Measurements from ENCODE around the gene NUDT16.
"Not testable (repeated sequence)": the region's sequence is repeated elsewhere in the genome, so short reads cannot be mapped to it uniquely, and the experiment has no call there.

The NUDT16 gene

DNA sequence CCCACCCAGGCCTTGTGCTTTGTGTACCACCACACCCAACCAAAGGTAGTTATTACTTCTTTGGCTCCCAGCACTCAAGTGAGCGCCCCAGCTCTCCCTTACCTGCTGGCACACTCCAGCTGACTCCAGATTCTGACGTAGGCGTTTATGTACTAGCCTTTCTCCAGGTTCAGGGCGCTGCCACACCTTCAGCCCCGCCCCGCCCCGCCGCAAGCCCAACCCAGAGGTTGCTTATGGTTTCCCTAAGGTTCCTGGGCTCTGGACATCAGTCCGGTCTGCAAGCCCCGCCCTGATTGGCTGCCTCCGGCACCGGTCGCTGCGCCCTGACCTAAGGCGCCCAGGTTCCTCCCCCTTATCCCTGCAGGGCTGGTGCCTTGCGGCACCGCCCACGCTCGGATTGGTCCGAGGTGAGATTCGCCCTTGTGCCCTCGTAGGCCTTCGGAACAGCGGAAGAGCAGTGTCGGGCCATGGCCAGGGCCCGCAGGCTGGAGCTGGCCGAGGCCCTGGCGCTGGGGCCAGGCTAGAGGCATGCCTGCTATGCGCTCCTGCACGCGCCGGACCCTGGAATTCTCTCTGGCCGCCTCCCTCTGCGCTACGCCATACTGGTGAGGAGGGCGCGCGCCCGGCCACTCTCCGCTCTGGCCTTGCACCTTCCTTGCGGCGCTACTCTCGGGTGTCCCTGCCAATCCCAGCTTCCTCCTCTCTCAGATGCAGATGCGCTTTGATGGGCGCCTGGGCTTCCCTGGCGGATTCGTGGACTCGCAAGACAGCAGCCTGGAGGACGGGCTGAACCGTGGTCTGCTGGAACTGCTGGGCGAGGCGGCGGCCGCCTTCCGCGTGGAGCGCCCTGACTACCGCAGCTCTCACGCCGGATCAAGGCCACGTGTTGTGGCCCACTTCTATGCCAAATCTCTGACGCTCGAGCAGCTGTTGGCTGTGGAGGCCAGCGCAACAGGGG is 19.8 kb upstream of the NUDT16 start:
- no peak overlapping the region for H3K4me3 ChIP-seq
- no peak for DNase-seq (ENCODE audit: low spot score in 2 of 2)
- no peaks in the 10 kb centered on the region for H3K36me3 ChIP-seq (replicated peaks)
- H3K4me1 ChIP-seq, result no peaks in the 10 kb centered on the region
- H3K27me3 ChIP-seq (ENCODE audit: low read depth), result no peaks in the 10 kb centered on the region
- in situ Hi-C loops (cut with MboI; ENCODE audit: low sequenced_read_pairs), result no loop called here
- no peaks in the 10 kb centered on the region for H3K9me3 ChIP-seq

DNA sequence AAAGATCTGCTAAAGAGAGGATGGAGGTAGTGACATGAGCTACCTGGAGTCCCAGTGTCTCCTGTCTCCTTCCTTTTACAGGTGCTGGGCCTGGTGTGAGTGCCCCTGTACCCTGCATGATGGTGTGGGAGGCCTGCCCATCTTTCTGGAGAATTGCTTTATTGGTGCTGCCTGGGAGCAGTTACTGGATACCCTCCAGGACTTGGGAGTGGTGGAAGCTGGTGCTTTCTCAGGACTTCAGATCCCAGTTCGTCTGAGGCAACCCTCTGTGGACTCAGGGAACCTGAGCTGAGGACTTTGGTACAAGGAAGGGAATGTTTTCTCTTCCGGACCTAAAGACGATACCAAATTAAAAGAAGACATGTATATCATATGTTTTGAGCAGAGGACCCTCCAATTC is 18.3 kb upstream of the NUDT16 start:
- Histone ChIP-seq H3K9me3 (no peaks in the 10 kb centered on the region), H3K4me3 (no peak overlapping the region), H3K27me3 (ENCODE audit: low read depth) (no peaks in the 10 kb centered on the region), H3K4me1 (no peaks in the 10 kb centered on the region), H3K36me3 (replicated peaks) (no peaks in the 10 kb centered on the region)
- no peak for DNase-seq (ENCODE audit: low spot score in 2 of 2)
- in situ Hi-C loops (cut with MboI; ENCODE audit: low sequenced_read_pairs), result no loop called here

DNA sequence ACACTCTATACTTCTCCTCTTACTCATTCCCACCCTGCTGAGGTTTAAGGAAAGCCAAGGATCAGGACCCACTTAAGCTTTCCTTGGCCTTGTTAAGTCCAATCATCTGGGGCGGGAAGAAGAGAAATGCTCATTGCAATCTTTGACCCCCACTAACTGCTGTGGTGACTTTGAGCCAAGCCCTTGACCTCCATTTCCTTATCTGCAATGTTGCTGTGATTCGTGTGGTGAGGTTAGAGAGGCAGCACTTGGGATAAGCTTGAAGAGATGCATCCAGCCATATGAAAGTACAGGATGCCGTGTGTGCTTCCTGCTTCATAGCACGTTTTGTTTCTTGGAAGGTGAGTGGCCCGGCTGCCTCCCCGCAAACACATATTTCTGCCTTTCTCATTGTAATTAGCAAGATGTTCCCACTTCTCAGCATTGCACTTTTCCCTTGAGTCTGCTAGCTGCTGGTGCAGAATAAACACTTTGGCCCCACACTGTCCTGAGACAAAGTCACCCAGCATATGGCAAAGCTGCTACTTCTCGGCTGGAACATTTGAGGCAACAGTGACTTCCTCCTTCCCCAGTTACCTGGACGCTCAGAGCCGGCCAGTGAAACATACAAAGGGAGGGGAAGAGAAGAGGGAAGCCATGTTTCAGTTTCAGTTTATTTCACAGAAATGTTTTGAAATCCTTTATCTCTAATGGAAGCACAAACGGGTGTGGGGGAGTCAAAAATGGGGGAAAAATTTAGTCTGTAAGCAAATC is 10.5 kb upstream of the NUDT16 start:
- Histone ChIP-seq H3K27me3 (ENCODE audit: low read depth) (no peaks in the 10 kb centered on the region), H3K4me1 (no peaks in the 10 kb centered on the region), H3K4me3 (no peak overlapping the region), H3K36me3 (replicated peaks) (no peaks in the 10 kb centered on the region), H3K9me3 (no peaks in the 10 kb centered on the region)
- no peak for DNase-seq (ENCODE audit: low spot score in 2 of 2)
- in situ Hi-C loops (cut with MboI; ENCODE audit: low sequenced_read_pairs), result no loop called here

DNA sequence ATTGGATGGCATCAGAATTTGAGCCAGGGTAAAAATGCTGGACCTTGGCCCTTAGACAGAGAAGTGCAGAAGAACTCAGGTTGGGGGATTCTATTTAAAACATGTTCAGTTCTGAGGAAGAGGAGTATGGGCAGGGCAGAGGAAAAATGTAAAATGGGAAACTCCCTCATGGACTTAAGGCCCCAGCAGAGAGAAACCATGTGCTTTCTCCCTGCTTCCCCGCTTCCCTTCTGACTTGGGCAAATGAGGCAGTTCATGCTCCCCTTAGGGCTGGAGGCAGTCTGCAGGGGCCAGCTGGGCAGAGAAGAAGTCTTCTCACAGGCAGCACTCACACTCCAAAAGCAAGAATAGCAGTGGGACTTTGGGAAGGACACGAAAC is 9.9 kb upstream of the NUDT16 start:
- Histone ChIP-seq H3K9me3 (no peaks in the 10 kb centered on the region), H3K4me3 (no peak overlapping the region), H3K36me3 (replicated peaks) (no peaks in the 10 kb centered on the region), H3K4me1 (no peaks in the 10 kb centered on the region), H3K27me3 (ENCODE audit: low read depth) (no peaks in the 10 kb centered on the region)
- in situ Hi-C loops (cut with MboI; ENCODE audit: low sequenced_read_pairs), result no loop called here
- DNase-seq (ENCODE audit: low spot score in 2 of 2), result no peak

DNA sequence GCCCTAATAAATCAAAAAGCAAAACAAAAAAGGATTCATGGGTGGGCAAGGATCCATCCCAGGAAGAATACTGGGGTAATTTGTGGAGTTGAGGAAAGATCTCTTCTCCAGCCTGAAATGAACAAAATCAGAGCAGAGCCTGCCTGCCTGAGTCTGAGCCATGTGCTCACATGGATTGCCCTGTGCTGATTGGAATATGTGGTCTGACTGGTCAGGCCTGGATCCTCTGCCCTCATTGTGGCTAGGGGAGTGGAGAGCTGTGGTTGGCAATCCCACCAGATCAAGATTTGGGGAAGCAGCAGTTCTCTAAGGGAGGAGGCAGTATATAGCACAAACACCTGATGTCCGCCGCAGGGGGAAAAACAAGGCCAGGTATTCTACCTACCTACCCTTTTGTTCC is 6.8 kb upstream of the NUDT16 start:
- no peak for DNase-seq (ENCODE audit: low spot score in 2 of 2)
- no peaks in the 10 kb centered on the region for H3K9me3 ChIP-seq
- H3K27me3 ChIP-seq (ENCODE audit: low read depth), result no peaks in the 10 kb centered on the region
- H3K4me3 ChIP-seq, result no peak overlapping the region
- no peaks in the 10 kb centered on the region for H3K4me1 ChIP-seq
- in situ Hi-C loops (cut with MboI; ENCODE audit: low sequenced_read_pairs), result no loop called here
- H3K36me3 ChIP-seq (replicated peaks), result peaks cover 4% of the 10 kb centered on the region; the same call in 1 of the 2 replicates

DNA sequence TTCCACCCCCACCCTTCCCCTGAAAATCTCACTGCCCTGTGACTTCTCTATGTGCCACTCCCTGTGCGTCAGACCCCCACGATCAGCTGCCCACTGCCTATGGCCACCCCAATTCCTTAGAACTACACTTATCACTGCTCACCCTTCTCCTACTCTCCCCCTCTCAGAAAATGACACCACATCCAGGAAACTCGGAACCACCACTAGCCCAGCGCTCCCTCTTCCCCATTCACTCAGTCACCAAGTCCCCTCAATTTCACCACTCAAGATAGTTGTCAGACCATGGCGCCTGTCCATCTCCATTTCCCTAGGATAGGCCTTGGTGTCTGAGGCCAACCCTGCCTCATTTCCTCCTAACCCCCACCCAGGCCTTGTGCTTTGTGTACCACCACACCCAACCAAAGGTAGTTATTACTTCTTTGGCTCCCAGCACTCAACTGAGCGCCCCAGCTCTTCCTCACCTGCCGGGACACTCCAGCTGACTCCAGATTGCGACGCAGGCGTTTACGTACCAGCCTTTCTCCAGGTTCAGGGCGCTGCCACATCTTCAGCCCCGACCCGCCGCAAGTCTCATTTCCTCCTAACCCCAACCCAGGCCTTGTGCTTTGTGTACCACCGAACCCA is 641 bp upstream of the NUDT16 start:
- in situ Hi-C loops (cut with MboI; ENCODE audit: low sequenced_read_pairs); H3K27me3 ChIP-seq (ENCODE audit: low read depth); DNase-seq (ENCODE audit: low spot score in 2 of 2); H3K4me1 ChIP-seq; H3K9me3 ChIP-seq: not testable (repeated sequence)
- Histone ChIP-seq H3K36me3 (replicated peaks) (peaks cover 27% of the 10 kb centered on the region), H3K4me3 (peak overlapping the region; percentile 92)

DNA sequence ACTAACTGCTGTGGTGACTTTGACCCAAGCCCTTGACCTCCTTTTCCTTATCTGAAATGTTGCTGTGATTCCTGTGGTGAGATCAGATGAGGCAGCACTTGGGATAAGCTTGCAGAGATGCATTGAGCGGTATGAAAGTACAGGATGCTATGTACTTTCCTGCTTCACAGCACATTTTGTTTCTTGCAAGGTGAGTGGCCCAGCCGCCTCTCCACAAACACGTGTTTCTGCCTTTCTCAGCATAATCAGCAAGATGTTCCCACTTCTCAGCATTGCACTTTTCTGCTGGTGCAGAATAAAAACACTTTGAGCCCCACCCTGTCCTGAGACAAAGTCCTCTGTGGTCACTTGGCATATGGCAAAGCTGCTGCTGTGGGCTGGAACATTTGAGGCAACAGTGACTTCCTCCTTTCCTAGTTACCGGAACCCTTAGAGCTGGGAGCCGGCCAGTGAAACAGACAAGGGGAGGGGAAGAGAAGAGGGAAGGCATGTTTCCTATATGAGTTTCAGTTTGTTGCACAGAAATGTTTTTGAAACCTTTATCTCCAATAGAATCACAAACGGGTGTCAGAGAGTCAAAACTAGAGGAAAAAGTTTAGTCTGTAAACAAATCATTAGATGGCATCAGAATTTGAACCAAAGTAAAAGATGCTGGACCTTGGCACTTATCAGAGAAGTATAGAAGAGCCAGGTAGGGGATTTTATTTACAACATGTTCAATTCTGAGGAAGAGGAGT is 5.0 kb downstream of the NUDT16 start:
- H3K4me3 ChIP-seq, result no peak overlapping the region
- peaks cover 5% of the 10 kb centered on the region for H3K4me1 ChIP-seq
- peaks cover 25% of the 10 kb centered on the region for H3K36me3 ChIP-seq (replicated peaks)
- H3K27me3 ChIP-seq (ENCODE audit: low read depth), result no peaks in the 10 kb centered on the region
- in situ Hi-C loops (cut with MboI; ENCODE audit: low sequenced_read_pairs), result no loop called here
- DNase-seq (ENCODE audit: low spot score in 2 of 2), result no peak
- no peaks in the 10 kb centered on the region for H3K9me3 ChIP-seq

DNA sequence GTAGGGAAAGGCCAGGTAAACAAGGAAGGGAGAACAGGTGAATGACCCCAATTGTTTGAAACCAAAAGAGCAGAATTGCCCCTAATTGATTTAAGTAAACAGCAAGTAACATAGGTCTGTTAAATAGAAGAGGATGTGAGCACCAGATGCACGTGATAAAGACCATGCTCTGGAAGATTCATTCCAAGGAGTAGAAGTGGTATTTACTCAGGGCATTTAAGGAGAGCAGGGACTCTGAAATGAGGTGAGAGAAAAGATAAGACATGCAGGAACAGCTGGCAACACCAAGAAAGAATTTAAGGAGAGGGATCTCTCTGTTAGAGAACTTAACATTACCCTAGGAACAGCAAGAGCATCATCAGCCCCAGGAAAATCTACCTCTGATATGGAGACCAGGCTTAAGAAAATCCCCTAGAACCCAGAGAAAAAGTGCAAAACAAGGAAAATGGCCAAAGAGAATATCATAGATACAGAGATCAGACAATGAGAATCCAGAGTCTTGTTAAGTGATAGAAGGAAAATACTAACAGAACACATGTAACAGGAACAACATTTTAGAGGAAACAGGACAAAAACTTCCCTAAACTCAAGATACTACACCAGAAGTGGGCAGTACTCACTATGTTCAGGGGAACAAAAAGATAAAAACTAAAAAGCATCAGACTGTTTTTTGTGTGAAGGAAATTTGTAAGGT is 6.4 kb downstream of the NUDT16 start:
- Histone ChIP-seq H3K4me1 (no peaks in the 10 kb centered on the region; the same call in 1 of the 2 replicates), H3K27me3 (ENCODE audit: low read depth) (no peaks in the 10 kb centered on the region), H3K9me3 (no peaks in the 10 kb centered on the region), H3K36me3 (replicated peaks) (peaks cover 25% of the 10 kb centered on the region), H3K4me3 (no peak overlapping the region)
- DNase-seq (ENCODE audit: low spot score in 2 of 2), result no peak
- in situ Hi-C loops (cut with MboI; ENCODE audit: low sequenced_read_pairs), result no loop called here

DNA sequence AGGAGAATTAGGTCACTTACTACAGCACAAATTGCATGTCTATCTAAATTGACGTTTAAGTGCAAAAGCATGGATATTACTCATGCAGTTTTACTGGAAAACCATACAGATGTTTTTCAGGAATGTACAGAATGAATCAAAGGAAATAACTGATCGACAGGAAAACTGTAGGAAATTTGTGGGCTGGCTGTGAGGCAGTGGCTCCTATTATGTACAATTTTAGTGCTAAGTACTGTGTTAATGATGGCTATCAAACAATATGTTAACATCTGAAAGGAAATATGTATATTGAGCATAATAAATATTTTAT is 6.9 kb downstream of the NUDT16 start:
- peaks cover 20% of the 10 kb centered on the region for H3K36me3 ChIP-seq (replicated peaks)
- DNase-seq (ENCODE audit: low spot score in 2 of 2), result no peak
- H3K4me3 ChIP-seq, result no peak overlapping the region
- no peaks in the 10 kb centered on the region for H3K9me3 ChIP-seq
- H3K27me3 ChIP-seq (ENCODE audit: low read depth), result no peaks in the 10 kb centered on the region
- in situ Hi-C loops (cut with MboI; ENCODE audit: low sequenced_read_pairs), result no loop called here
- H3K4me1 ChIP-seq, result no peaks in the 10 kb centered on the region

DNA sequence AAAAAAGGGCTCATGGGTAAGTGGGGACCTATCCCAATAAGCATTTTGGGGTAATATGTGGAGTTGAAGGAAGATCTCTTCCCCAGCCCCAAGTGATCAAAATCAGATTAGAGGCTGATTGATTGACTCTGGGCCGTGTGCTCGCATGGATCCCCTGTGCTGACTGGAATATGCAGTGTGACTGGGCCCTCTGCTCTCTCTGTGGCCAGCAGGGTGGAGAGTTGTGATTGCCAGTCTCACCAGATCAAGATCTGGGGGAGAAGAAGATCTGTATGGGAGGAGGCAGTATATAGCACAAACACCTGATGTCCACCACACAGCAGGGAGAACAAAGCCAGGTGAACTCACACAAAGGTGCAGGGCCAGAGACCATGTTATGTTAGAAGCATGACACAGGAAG is 8.8 kb downstream of the NUDT16 start:
- H3K36me3 ChIP-seq (replicated peaks), result peaks cover 9% of the 10 kb centered on the region; the same call in 1 of the 2 replicates
- in situ Hi-C loops (cut with MboI; ENCODE audit: low sequenced_read_pairs), result no loop called here
- H3K9me3 ChIP-seq, result no peaks in the 10 kb centered on the region
- no peaks in the 10 kb centered on the region for H3K4me1 ChIP-seq
- no peak overlapping the region for H3K4me3 ChIP-seq
- DNase-seq (ENCODE audit: low spot score in 2 of 2), result no peak
- no peaks in the 10 kb centered on the region for H3K27me3 ChIP-seq (ENCODE audit: low read depth)

DNA sequence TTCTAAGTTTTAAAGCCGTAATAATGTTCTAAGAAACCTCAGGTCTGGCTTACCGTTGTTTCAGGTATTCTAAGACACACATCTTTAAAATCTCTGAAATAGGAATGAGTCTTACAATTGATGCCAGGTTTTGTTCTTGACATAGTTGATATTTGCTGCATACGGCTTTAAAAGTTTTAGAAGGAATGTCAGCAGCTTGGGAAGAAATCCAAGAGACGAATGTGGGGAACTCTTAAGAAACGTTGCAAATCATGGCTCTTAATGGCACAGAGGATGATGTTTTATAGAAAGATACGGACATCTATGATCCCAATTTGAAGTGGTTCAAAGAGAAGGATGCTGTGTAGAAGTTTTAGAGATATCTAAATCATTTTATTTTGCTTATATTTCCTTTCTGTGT is 11.5 kb downstream of the NUDT16 start:
- no peaks in the 10 kb centered on the region for H3K4me1 ChIP-seq
- no peak for DNase-seq (ENCODE audit: low spot score in 2 of 2)

DNA sequence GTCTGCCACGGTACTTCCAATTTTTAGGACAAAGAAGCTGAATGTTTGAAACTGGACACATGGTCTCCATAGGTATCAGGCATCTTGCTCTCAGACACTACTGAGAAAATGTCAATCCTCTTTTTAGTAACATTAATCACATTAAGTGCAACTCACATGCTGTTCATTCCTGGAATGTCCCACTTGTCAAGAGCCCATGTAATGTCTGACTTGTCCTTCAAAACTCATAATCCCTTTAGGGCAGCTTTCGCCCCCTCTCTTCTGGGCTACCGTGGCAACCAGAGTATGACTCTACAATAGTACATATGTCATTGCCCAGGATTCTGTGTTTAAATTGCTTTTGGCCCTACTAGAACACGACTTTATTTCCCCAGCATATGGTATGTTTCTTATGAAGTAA is 12.3 kb downstream of the NUDT16 start:
- Histone ChIP-seq H3K4me3 (no peak overlapping the region), H3K27me3 (ENCODE audit: low read depth) (no peaks in the 10 kb centered on the region), H3K9me3 (no peaks in the 10 kb centered on the region), H3K36me3 (replicated peaks) (no peaks in the 10 kb centered on the region), H3K4me1 (no peaks in the 10 kb centered on the region)
- in situ Hi-C loops (cut with MboI; ENCODE audit: low sequenced_read_pairs), result no loop called here
- no peak for DNase-seq (ENCODE audit: low spot score in 2 of 2)

More for the DNA sequence above, 11.5 kb downstream of the NUDT16 start:
- H3K4me3 ChIP-seq, result no peak overlapping the region
- in situ Hi-C loops (cut with MboI; ENCODE audit: low sequenced_read_pairs), result no loop called here
- H3K9me3 ChIP-seq, result no peaks in the 10 kb centered on the region
- no peaks in the 10 kb centered on the region for H3K36me3 ChIP-seq (replicated peaks)
- H3K27me3 ChIP-seq (ENCODE audit: low read depth), result no peaks in the 10 kb centered on the region

DNA sequence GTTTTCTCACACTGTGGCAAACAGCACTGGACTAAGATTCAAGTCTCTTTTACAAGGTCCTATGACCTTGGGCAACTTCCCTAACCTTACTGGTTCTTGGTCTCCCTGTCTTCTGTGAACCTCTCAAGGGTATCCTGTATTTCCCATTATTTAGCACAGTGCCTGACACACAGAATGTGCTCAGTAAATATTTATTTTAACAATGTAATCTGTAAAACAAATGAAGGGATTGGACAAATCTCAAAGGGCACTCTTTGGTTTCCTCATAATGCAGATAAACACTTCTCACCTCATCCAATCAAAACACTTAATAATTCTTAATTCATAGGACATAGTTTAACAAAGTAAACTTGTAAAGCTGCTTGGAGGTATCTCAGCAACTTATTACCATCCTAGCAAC is 12.8 kb downstream of the NUDT16 start:
- H3K4me3 ChIP-seq, result no peak overlapping the region
- in situ Hi-C loops (cut with MboI; ENCODE audit: low sequenced_read_pairs), result no loop called here
- no peaks in the 10 kb centered on the region for H3K9me3 ChIP-seq
- H3K4me1 ChIP-seq, result no peaks in the 10 kb centered on the region
- no peaks in the 10 kb centered on the region for H3K27me3 ChIP-seq (ENCODE audit: low read depth)
- H3K36me3 ChIP-seq (replicated peaks), result no peaks in the 10 kb centered on the region
- DNase-seq (ENCODE audit: low spot score in 2 of 2), result no peak

All from HAP-1 (cell line).